Lower leg skin (tissue), 4 donors: ENCODE results near the gene METTL24. TPM values are rescaled to one million over a fixed set of nuclear protein-coding genes. Genes with fewer than 3 reads are reported as not detected.

Experiments used
- DNase-seq, 2 donors: peaks; one replicate each; pipeline ENCODE4 v3.0.0-alpha.2; 2019; ENCODE audit warnings: low spot score in 2 of 2
- H3K4me3 ChIP-seq: fragments of 200-600 bp; sonication (generic); 2 replicates; pipeline ENCODE4 v1.5.1; 2017; ENCODE audit warnings: mild to moderate bottlenecking, low read depth; ENCODE audit not compliant: poor library complexity, severe bottlenecking
- POLR2A ChIP-seq, 2 donors: fragments of 450-650 bp; IDR thresholded peaks; one replicate each; pipeline ENCODE4 v1.6.1; 2016 to 2017; ENCODE audit warnings: antibody characterized with exemption in 2 of 2, mild to moderate bottlenecking in 1 of 2, moderate library complexity in 1 of 2
- WGBS, 2 donors: methylation state at CpG; one replicate each; pipeline ENCODE4 v1.1.5; 2018; 5-methylcytosine and 5-hydroxymethylcytosine counted together
- intact Hi-C: fragments of 100-400 bp; cut with DNase I; formaldehyde crosslinking; loops from one replicate; pipeline ENCODE4 v1.15.0; 2023; ENCODE audit warnings: low total_unique reads
- total RNA-seq, 4 donors: library from RNA; depleted of rRNA; stranded (reverse); fragments of >200 nt; gene quantifications; one replicate each; pipeline ENCODE4 v1.1.0, GENCODE V29; 2016
- TF ChIP-seq, protein P1 (sequence below), 3 donors: fragments of 450-650 bp; IDR thresholded peaks; one replicate each; pipeline ENCODE4 v1.5.1; 2016; ENCODE audit warnings: antibody characterized with exemption in 3 of 3, mild to moderate bottlenecking in 3 of 3, moderate library complexity in 2 of 3

The METTL24 gene
- total RNA-seq, 4 donors from 2014 or later = 0.22 to 2.5 (median 1.8) TPM; not detected in 1

DNA sequence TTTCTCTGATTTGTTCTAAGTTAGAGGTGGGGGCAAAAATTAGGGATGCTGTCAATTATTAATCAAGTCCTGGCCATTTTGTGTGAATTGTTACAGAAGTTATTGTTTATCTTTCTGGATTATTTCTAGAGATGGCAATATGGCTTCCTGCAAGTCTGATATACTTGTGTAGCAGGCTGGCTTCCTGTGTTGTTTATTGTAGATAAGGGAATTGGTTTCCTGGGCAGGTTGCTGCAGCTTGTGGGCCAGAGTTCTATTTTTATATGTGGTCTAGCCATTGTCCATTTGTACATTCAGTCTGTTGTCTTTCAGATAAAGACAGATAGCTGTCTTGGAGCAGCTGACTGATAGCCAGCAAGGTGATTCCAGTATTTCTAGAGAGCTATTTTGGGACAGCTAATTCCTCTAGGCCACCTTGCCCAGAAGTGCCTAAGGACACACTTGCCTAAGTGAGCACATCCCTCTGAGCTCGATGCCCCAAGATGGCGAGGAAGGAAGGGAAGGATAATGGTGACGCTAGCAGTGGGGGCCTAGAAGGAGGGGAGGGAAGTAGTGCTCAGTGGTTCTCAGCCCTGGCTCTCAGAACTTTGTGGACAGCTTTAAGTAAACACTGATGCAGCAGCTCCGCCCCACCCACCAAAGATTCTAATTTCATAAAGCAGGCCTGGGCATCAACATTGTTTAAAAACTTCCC is 31.7 kb upstream of the METTL24 start:
- DNase-seq = no peak
- TF ChIP-seq POLR2A (IDR thresholded peaks at IDR 0.05) = no peak
- TF ChIP-seq, protein P1, sequence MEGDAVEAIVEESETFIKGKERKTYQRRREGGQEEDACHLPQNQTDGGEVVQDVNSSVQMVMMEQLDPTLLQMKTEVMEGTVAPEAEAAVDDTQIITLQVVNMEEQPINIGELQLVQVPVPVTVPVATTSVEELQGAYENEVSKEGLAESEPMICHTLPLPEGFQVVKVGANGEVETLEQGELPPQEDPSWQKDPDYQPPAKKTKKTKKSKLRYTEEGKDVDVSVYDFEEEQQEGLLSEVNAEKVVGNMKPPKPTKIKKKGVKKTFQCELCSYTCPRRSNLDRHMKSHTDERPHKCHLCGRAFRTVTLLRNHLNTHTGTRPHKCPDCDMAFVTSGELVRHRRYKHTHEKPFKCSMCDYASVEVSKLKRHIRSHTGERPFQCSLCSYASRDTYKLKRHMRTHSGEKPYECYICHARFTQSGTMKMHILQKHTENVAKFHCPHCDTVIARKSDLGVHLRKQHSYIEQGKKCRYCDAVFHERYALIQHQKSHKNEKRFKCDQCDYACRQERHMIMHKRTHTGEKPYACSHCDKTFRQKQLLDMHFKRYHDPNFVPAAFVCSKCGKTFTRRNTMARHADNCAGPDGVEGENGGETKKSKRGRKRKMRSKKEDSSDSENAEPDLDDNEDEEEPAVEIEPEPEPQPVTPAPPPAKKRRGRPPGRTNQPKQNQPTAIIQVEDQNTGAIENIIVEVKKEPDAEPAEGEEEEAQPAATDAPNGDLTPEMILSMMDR (IDR thresholded peaks at IDR 0.05) = no peak
- H3K4me3 ChIP-seq = no peak overlapping the region
- whole genome bisulfite sequencing, 2 donors = 75 to 77% methylated on average over 4 of the region's 4 CpGs
- intact Hi-C loops = loop anchor here (5.0 kb wide), 1 partner anchor 688 kb away; no protein-coding TSS in a partner anchor

DNA sequence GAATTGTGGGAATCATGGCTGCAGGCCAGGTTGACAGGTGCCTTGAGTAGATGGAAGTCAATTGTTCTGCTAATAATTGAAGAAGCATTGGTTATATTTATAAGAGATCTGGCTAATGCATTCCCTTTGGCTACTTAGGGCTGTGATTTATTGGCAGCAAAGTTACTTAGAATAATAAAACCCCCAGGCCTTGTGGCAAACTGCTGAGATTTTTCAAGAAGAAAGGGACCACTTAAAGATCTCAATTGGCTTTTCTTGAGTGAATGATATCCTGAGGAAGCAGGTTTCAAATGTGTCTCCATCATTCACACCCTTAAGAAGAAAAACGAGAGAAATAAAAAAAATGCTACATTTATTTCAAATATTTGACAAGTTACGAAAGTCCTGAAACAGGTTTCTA is 29.8 kb upstream of the METTL24 start:
- intact Hi-C loops = no loop called here
- WGBS, 2 donors = 78% methylated on average over 2 of the region's 2 CpGs
- no peak overlapping the region for H3K4me3 ChIP-seq
- no peak for DNase-seq
- TF ChIP-seq POLR2A (IDR thresholded peaks at IDR 0.05) = no peak
- TF ChIP-seq, protein P1 (IDR thresholded peaks at IDR 0.05) = no peak

DNA sequence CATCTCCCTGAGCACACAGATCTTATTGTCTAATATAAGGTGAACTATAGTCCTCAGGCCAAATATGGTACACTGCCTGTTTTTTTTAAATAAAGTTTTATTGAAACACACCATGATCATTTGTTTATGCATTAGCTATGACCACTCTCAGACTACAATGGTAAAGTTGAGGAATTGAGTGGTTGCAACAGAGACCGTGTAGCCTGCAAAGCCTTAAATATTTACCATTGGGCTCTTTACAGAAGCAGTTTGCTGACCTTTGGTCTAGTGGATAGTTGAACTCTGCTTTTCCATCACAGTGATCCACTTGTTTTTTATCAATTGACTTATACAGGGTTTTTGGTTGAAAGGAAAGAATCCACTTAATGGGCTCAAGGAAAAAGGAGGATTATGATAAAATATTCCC is 27.3 kb upstream of the METTL24 start:
- WGBS, 2 donors = 87 to 94% methylated on average over 1 of the region's 1 CpG
- H3K4me3 ChIP-seq = no peak overlapping the region
- no peak for TF ChIP-seq POLR2A (IDR thresholded peaks at IDR 0.05)
- TF ChIP-seq, protein P1 (IDR thresholded peaks at IDR 0.05) = no peak
- intact Hi-C loops = no loop called here
- no peak for DNase-seq

DNA sequence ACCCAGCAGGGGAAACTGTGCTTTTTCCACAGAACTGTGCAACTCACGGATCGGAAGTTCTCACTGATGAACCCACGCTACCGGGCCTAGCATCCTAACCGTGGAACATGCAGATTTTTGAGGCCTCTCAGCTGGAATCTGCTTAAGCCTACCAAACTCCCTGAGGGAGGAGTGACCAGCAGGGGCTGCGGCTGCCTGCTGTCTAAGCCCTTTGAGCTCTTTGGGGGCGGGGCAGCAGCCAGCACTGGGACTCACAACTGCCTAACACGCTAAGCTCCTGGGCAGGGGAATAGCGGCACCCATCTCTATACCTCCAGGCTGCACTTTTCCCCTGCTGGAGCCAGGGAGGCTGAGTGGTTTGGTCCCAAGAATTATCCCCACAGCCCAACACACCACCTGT is 20.4 kb upstream of the METTL24 start:
- intact Hi-C loops = no loop called here
- TF ChIP-seq, protein P1 (IDR thresholded peaks at IDR 0.05) = no peak
- TF ChIP-seq POLR2A (IDR thresholded peaks at IDR 0.05) = no peak
- DNase-seq = no peak

DNA sequence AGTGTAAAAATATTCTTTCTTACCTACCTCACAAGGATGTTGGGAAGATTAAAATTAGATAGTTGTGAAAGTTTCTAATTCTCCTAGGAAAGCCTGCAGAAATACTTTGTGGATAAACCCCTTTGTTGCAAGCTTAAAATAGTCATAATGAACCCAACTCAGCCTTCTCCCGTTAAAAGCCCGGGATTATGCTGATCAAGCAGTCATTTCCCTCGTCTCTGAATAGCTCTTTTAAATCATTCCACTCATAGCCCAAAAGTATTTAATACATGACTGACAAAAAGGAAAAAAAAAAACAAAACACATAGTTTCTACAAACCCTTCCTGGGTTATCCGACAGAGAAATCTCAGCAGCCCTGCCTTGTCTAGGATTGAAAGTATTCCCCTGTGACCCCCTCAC is 10.9 kb upstream of the METTL24 start:
- TF ChIP-seq POLR2A (IDR thresholded peaks at IDR 0.05) = no peak
- TF ChIP-seq, protein P1 (IDR thresholded peaks at IDR 0.05) = no peak
- DNase-seq = no peak
- intact Hi-C loops = no loop called here
- 36 to 46% methylated on average over 4 of the region's 4 CpGs for WGBS, 2 donors
- no peak overlapping the region for H3K4me3 ChIP-seq

More for the DNA sequence above, 20.4 kb upstream of the METTL24 start:
- H3K4me3 ChIP-seq = no peak overlapping the region
- 81 to 87% methylated on average over 9 of the region's 9 CpGs for WGBS, 2 donors

DNA sequence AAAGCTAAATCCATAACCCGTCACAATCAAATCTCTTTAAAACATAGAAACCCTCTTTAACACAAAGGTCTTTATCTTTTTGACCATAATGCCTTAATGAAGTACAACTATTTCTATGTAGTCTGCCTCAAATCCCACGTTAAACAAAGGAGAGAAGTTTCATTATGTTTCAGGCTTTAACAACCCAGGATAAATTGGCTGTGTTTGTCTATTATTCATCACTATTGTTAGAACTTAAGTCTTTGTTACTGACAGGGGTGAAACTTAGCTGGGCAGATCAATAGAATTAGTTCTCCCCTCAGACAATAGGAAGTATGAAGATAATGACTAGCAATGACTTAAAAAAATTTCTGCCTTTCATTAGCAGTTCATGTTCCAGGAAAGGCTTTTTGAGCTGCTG is 10.1 kb upstream of the METTL24 start:
- no peak overlapping the region for H3K4me3 ChIP-seq
- intact Hi-C loops = no loop called here
- no peak for DNase-seq
- WGBS, 2 donors = 81 to 83% methylated on average over 2 of the region's 2 CpGs
- TF ChIP-seq, protein P1 (IDR thresholded peaks at IDR 0.05) = no peak
